Body of pancreas (tissue), 4 donors: ENCODE measurements around the gene SIRPA. TPM values are rescaled to one million over a fixed set of nuclear protein-coding genes. Genes with fewer than 3 reads are reported as not detected.

Experiments used
- ATAC-seq: fragments of 150-250 bp; one replicate; pipeline ENCODE4 v1.9.1; 2016
- DNase-seq, 4 donors: peaks; one replicate each; pipeline ENCODE4 v3.0.0-alpha.2; 2019
- H3K27ac ChIP-seq, 4 donors: fragments of 200-600 bp; sonication (generic); 1 replicate in 3 of 4; 2 replicates in 1 of 4; pipeline versions ENCODE4 v1.5.1 to v1.6.1; 2016 to 2019; ENCODE audit warnings: mild to moderate bottlenecking in 1 of 4, mixed read lengths in 1 of 4, moderate library complexity in 1 of 4
- H3K27me3 ChIP-seq, 2 donors: fragments of 200-600 bp; sonication (generic); one replicate each; pipeline ENCODE4 v1.6.0; 2016; ENCODE audit warnings: mild to moderate bottlenecking in 1 of 2
- H3K36me3 ChIP-seq, 2 donors: fragments of 200-600 bp; sonication (generic); replicated peaks in 1 of 2; 2 replicates each; pipeline ENCODE4 v1.5.1; 2016; ENCODE audit warnings: low read depth in 2 of 2; ENCODE audit not compliant: insufficient read depth in 1 of 2
- H3K4me1 ChIP-seq: fragments of 200-600 bp; sonication (generic); one replicate; pipeline ENCODE4 v1.6.0; 2016
- H3K4me3 ChIP-seq, 2 donors: fragments of 200-600 bp; sonication (generic); 1 replicate in 1 of 2; 2 replicates in 1 of 2; pipeline ENCODE4 v1.5.1; 2016 to 2019
- H3K9me3 ChIP-seq, 3 donors: fragments of 200-600 bp; sonication (generic); 1 replicate in 2 of 3; 2 replicates in 1 of 3; pipeline ENCODE4 v1.5.1; 2016
- CTCF ChIP-seq, 7 experiments: fragments of 450-650 bp in 4 of 7; fragments of 200-600 bp in 3 of 7; sonication (generic) in 3 of 7; IDR thresholded peaks; one replicate each; pipeline ENCODE4 v1.5.1; 2016 to 2019; ENCODE audit warnings: antibody characterized with exemption in 7 of 7
- POLR2A ChIP-seq, 3 donors: fragments of 450-650 bp; IDR thresholded peaks; one replicate each; pipeline ENCODE4 v1.6.1; 2016; ENCODE audit warnings: antibody characterized with exemption in 3 of 3, mild to moderate bottlenecking in 2 of 3
- WGBS, 2 donors: methylation state at CpG; one replicate each; pipeline ENCODE4 v1.1.5; 2017; 5-methylcytosine and 5-hydroxymethylcytosine counted together
- intact Hi-C: fragments of 100-400 bp; cut with DNase I; formaldehyde crosslinking; loops from one replicate; pipeline ENCODE4 v1.15.1; 2023
- total RNA-seq, 2 donors: library from RNA; depleted of rRNA; stranded (reverse); fragments of >200 nt; gene quantifications; one replicate each; pipeline ENCODE4 v1.1.0, GENCODE V29; 2016

The SIRPA gene
- total RNA-seq, 2 donors from 2014 or later: 15.0 to 20.1 TPM

GRCh38 chr20:1861347-1861976, 33.7 kb upstream of the SIRPA start:
- ATAC-seq (no peak), DNase-seq (no peak)
- TF ChIP-seq POLR2A (IDR thresholded peaks at IDR 0.05) (no peak), CTCF (IDR thresholded peaks at IDR 0.05) (no peak)
- 51 to 55% methylated on average over 13 of the region's 13 CpGs for WGBS, 2 donors
- intact Hi-C loops: no loop called here
- Histone ChIP-seq H3K4me1 (no peaks in the 10 kb centered on the region), H3K27ac (no peak overlapping the region), H3K4me3 (no peak overlapping the region), H3K27me3 (no peaks in the 10 kb centered on the region), H3K36me3 (no peaks in the 10 kb centered on the region), H3K9me3 (no peaks in the 10 kb centered on the region)

- no peak for DNase-seq
- no peak for ATAC-seq
- H3K4me3 ChIP-seq: no peak overlapping the region
- intact Hi-C loops: no loop called here
- no peaks in the 10 kb centered on the region for H3K36me3 ChIP-seq
- TF ChIP-seq POLR2A (IDR thresholded peaks at IDR 0.05) (no peak), CTCF (IDR thresholded peaks at IDR 0.05) (no peak)
- H3K27ac ChIP-seq: no peak overlapping the region
- H3K27me3 ChIP-seq: no peaks in the 10 kb centered on the region
- WGBS, 2 donors: 60 to 66% methylated on average over 7 to 8 of the region's 8 CpGs
- no peaks in the 10 kb centered on the region for H3K4me1 ChIP-seq
- H3K9me3 ChIP-seq: no peaks in the 10 kb centered on the region
Observed at GRCh38 chr20:1861996-1862662, 33.1 kb upstream of the SIRPA start.

- H3K36me3 ChIP-seq: no peaks in the 10 kb centered on the region
- ATAC-seq (no peak), DNase-seq (no peak)
- H3K4me1 ChIP-seq: no peaks in the 10 kb centered on the region
- H3K9me3 ChIP-seq: no peaks in the 10 kb centered on the region
- 77 to 83% methylated on average over 4 of the region's 4 CpGs for WGBS, 2 donors
- no peak overlapping the region for H3K27ac ChIP-seq
- TF ChIP-seq CTCF (IDR thresholded peaks at IDR 0.05) (no peak), POLR2A (IDR thresholded peaks at IDR 0.05) (no peak)
- no peaks in the 10 kb centered on the region for H3K27me3 ChIP-seq
- intact Hi-C loops: no loop called here
- H3K4me3 ChIP-seq: no peak overlapping the region
Observed at GRCh38 chr20:1862663-1863053, 32.5 kb upstream of the SIRPA start.

GRCh38 chr20:1863296-1863695, 31.9 kb upstream of the SIRPA start:
- 43 to 50% methylated on average over 1 of the region's 1 CpG for WGBS, 2 donors
- Histone ChIP-seq H3K27me3 (no peaks in the 10 kb centered on the region), H3K27ac (no peak overlapping the region), H3K4me1 (no peaks in the 10 kb centered on the region), H3K4me3 (no peak overlapping the region), H3K36me3 (no peaks in the 10 kb centered on the region), H3K9me3 (no peaks in the 10 kb centered on the region)
- intact Hi-C loops: no loop called here
- ATAC-seq (no peak), DNase-seq (no peak)
- TF ChIP-seq POLR2A (IDR thresholded peaks at IDR 0.05) (no peak), CTCF (IDR thresholded peaks at IDR 0.05) (no peak)

GRCh38 chr20:1866834-1867233, 28.4 kb upstream of the SIRPA start:
- WGBS, 2 donors: 28 to 40% methylated on average over 3 of the region's 3 CpGs
- H3K9me3 ChIP-seq: no peaks in the 10 kb centered on the region
- no peak for ATAC-seq
- no peak overlapping the region for H3K27ac ChIP-seq
- H3K27me3 ChIP-seq: no peaks in the 10 kb centered on the region
- H3K4me1 ChIP-seq: no peaks in the 10 kb centered on the region
- no peak overlapping the region for H3K4me3 ChIP-seq
- intact Hi-C loops: no loop called here
- no peaks in the 10 kb centered on the region for H3K36me3 ChIP-seq
- TF ChIP-seq POLR2A (IDR thresholded peaks at IDR 0.05): no peak
- no peak for TF ChIP-seq CTCF (IDR thresholded peaks at IDR 0.05)
- no peak for DNase-seq
